SU-DHL-6 (cell line): ENCODE data around the gene CTNNBL1.

Experiments used
- H2AFZ ChIP-seq: fragments of 200-600 bp; sonication (generic); 2 replicates; pipeline ENCODE4 v1.6.1; 2014; ENCODE audit warnings: low read depth, mild to moderate bottlenecking, moderate library complexity, mixed read lengths, antibody characterized with exemption, low read length; ENCODE audit not compliant: severe bottlenecking
- H3F3A ChIP-seq: fragments of 200-600 bp; shearing (Covaris generic); 2 replicates; pipeline ENCODE4 v1.6.0; 2016; ENCODE audit warnings: antibody characterized with exemption, mild to moderate bottlenecking; ENCODE audit not compliant: insufficient read depth
- H3K27ac ChIP-seq: fragments of 200-600 bp; sonication (generic); 2 replicates; pipeline ENCODE4 v1.5.1; 2016; ENCODE audit warnings: low read depth, mild to moderate bottlenecking, low read length, moderate library complexity, mixed read lengths
- H3K27me3 ChIP-seq: fragments of 200-600 bp; sonication (generic), shearing (Covaris generic); 2 replicates; pipeline ENCODE4 v1.6.0; 2014; ENCODE audit warnings: mild to moderate bottlenecking, low read length
- H3K36me3 ChIP-seq: fragments of 200-600 bp; sonication (generic); 2 replicates; pipeline ENCODE4 v1.6.1; 2014; ENCODE audit warnings: mild to moderate bottlenecking, low read length, mixed read lengths
- H3K4me2 ChIP-seq: fragments of 300-600, 200-600 bp; shearing (Covaris generic), sonication (generic); 2 replicates; pipeline ENCODE4 v1.6.0; 2014; ENCODE audit warnings: low read length, low read depth, mild to moderate bottlenecking; ENCODE audit not compliant: poor library complexity, severe bottlenecking
- H3K4me3 ChIP-seq: fragments of 200-600 bp; sonication (generic); 2 replicates; pipeline ENCODE4 v1.5.1; 2014; ENCODE audit warnings: antibody characterized with exemption, low read length, mild to moderate bottlenecking, mixed read lengths; ENCODE audit not compliant: insufficient read depth, poor library complexity, severe bottlenecking
- H3K79me2 ChIP-seq: fragments of 200-600 bp; sonication (generic); 2 replicates; pipeline ENCODE4 v1.6.1; 2014; ENCODE audit warnings: mild to moderate bottlenecking, low read length, moderate library complexity; ENCODE audit not compliant: insufficient read depth
- H3K9ac ChIP-seq: fragments of 200-600 bp; sonication (generic); 2 replicates; pipeline ENCODE4 v1.7.0; 2014; ENCODE audit warnings: mild to moderate bottlenecking, low read length
- H3K9me2 ChIP-seq: fragments of 200-600 bp; sonication (generic); replicated peaks from 2 replicates; pipeline ENCODE4 v1.6.1; 2014; ENCODE audit warnings: low read length; ENCODE audit not compliant: insufficient read depth
- H3K9me3 ChIP-seq: fragments of 200-600 bp; sonication (generic); 2 replicates; pipeline ENCODE4 v1.6.1; 2014; ENCODE audit warnings: low read length, mixed read lengths; ENCODE audit not compliant: insufficient read depth
- H4K20me1 ChIP-seq: fragments of 200-600 bp; sonication (generic); 2 replicates; pipeline ENCODE4 v1.6.1; 2014; ENCODE audit warnings: low read depth, mild to moderate bottlenecking, antibody characterized with exemption, low read length, moderate library complexity, mixed read lengths
- EZH2phosphoT487 ChIP-seq: fragments of 200-600 bp; sonication (generic), shearing (Covaris generic); conservative IDR thresholded peaks from 2 replicates; pipeline ENCODE4 v1.6.1; 2018; ENCODE audit warnings: mild to moderate bottlenecking, antibody characterized with exemption, low read length, moderate library complexity, mixed read lengths
- TF ChIP-seq, protein P1 (sequence below): fragments of 200-600 bp; sonication (generic); IDR thresholded peaks from one replicate; pipeline ENCODE4 v1.5.1; 2017; ENCODE audit warnings: antibody characterized with exemption, mild to moderate bottlenecking, low read length, moderate library complexity; ENCODE audit not compliant: insufficient read depth, poor library complexity, severe bottlenecking

Gene CTNNBL1

DNA sequence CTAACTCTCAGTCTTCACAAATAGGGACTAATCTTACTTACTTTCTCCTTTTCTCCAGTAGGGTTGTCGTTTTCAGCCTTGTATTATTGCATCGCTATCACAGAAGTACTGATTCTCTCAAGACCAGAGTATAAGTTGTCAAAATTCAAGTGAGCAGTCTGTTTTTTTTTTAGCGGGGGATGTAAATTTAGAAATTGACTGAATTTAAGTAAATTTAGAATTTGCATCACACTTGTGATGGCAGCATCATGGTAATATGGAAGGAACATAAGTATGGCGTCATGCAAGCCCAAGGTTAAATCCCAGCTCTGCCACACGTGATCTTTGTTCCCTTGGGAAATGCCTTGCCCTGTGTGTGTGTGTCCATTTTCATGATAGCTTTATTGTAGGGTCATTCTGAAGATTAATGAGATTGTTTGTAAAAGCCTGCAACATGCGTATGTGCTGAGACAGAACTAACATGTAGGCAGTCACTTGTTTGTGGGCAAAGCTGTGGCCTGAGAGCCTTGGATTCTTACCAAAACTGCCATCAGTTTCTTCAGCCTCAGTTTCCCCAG lies 156.3 kb downstream of the CTNNBL1 start:
- Histone ChIP-seq H4K20me1 (no peaks in the 10 kb centered on the region), H3K4me3 (no peak overlapping the region), H3K9me2 (no peaks in the 10 kb centered on the region), H3K27ac (no peak overlapping the region), H3K9ac (no peak overlapping the region), H3K36me3 (no peaks in the 10 kb centered on the region), H3K4me2 (no peak overlapping the region), H2AFZ (no peak overlapping the region), H3K79me2 (no peaks in the 10 kb centered on the region), H3F3A (no peaks in the 10 kb centered on the region), H3K27me3 (no peaks in the 10 kb centered on the region), H3K9me3 (no peaks in the 10 kb centered on the region)
- TF ChIP-seq, protein P1, sequence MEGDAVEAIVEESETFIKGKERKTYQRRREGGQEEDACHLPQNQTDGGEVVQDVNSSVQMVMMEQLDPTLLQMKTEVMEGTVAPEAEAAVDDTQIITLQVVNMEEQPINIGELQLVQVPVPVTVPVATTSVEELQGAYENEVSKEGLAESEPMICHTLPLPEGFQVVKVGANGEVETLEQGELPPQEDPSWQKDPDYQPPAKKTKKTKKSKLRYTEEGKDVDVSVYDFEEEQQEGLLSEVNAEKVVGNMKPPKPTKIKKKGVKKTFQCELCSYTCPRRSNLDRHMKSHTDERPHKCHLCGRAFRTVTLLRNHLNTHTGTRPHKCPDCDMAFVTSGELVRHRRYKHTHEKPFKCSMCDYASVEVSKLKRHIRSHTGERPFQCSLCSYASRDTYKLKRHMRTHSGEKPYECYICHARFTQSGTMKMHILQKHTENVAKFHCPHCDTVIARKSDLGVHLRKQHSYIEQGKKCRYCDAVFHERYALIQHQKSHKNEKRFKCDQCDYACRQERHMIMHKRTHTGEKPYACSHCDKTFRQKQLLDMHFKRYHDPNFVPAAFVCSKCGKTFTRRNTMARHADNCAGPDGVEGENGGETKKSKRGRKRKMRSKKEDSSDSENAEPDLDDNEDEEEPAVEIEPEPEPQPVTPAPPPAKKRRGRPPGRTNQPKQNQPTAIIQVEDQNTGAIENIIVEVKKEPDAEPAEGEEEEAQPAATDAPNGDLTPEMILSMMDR, result no peak
- TF ChIP-seq EZH2phosphoT487, result no peak

DNA sequence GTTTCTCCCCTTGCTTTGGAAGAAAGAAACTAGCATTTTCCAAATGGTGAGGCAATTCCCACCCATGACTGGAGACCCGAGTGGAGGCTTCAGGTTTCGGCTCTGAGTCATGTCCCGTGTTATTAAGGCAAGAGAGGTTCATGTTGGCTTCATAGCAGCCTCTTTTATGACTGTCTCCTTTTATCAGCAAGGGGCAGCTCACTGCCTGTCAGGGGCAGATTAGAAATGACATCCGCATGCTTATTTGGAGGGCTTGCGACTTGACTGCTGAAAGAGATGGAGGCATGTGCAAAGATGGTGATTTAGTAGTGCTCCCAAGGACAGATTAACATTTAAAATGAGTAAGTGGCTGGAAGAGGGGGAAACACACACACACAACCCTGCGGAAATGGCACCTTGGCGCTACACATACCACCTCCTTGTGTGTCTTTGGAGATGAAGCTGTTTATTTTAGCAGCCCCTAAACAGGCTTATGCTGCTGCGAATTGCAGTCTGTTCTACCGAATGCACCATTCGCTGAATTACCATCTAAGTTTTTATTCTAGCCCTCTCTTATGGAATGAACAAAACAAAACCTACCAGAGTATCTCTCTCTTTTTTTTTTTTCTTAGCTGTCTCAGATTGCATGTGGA lies 157.0 kb downstream of the CTNNBL1 start:
- H3K36me3 ChIP-seq, result no peaks in the 10 kb centered on the region
- H3K27me3 ChIP-seq, result no peaks in the 10 kb centered on the region
- H3K9me2 ChIP-seq, result no peaks in the 10 kb centered on the region
- H3K79me2 ChIP-seq, result no peaks in the 10 kb centered on the region
- no peak overlapping the region for H3K4me2 ChIP-seq
- H3K9me3 ChIP-seq, result no peaks in the 10 kb centered on the region
- H3K27ac ChIP-seq, result no peak overlapping the region
- H3K4me3 ChIP-seq, result no peak overlapping the region
- H4K20me1 ChIP-seq, result no peaks in the 10 kb centered on the region
- TF ChIP-seq, protein P1, result no peak
- TF ChIP-seq EZH2phosphoT487, result no peak
- H3K9ac ChIP-seq, result no peak overlapping the region
- H3F3A ChIP-seq, result no peaks in the 10 kb centered on the region
- no peak overlapping the region for H2AFZ ChIP-seq

DNA sequence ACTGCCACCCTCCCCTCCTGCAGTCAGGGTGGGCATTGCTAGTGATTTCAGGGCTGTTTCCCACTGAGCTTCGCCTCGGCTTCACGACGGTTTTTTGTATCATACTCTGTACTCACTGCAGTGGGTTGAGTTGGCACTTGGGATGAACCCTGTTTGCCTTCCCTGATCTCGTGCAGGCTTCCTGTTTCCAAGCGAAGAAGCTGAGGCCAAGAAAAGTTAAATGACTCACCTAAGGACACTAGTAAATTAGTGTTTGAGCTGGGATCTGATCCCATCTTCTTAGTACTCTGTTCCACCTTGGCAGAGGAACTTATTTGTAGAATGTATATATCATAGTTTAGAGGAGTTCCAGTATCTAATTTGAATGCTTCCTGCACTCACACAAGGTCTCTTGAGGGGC lies 158.8 kb downstream of the CTNNBL1 start:
- TF ChIP-seq EZH2phosphoT487, result no peak
- TF ChIP-seq, protein P1, result no peak

More for the DNA sequence above, 158.8 kb downstream of the CTNNBL1 start:
- Histone ChIP-seq H3K4me3 (no peak overlapping the region), H3K79me2 (no peaks in the 10 kb centered on the region), H3K36me3 (no peaks in the 10 kb centered on the region), H3K9ac (no peak overlapping the region), H3F3A (no peaks in the 10 kb centered on the region), H2AFZ (no peak overlapping the region), H3K4me2 (no peak overlapping the region), H4K20me1 (no peaks in the 10 kb centered on the region), H3K27me3 (no peaks in the 10 kb centered on the region), H3K9me2 (no peaks in the 10 kb centered on the region), H3K9me3 (no peaks in the 10 kb centered on the region), H3K27ac (no peak overlapping the region)
